Smooth muscle cell (in vitro differentiated cells): ENCODE results near the gene PLD3. TPM values are rescaled to one million over a fixed set of nuclear protein-coding genes. Genes with fewer than 3 reads are reported as not detected.
"Not testable (repeated sequence)": the region's sequence is repeated elsewhere in the genome, so short reads cannot be mapped to it uniquely, and the experiment has no call there.

Experiments used
- DNase-seq: peaks from one replicate; lab custom pipeline; 2025; ENCODE audit not compliant: unreplicated experiment; lab: John Stamatoyannopoulos, UW
- H2AFZ ChIP-seq: fragments of 200-600 bp; sonication (generic); 2 replicates; pipeline ENCODE4 v1.6.0; 2016; ENCODE audit warnings: antibody characterized with exemption, low read depth, mild to moderate bottlenecking
- H3F3A ChIP-seq: fragments of 200-600 bp; sonication (generic); 2 replicates; pipeline ENCODE4 v1.6.0; 2017; ENCODE audit warnings: antibody characterized with exemption, low read depth
- H3K27ac ChIP-seq: fragments of 200-600 bp; sonication (generic); 2 replicates; pipeline ENCODE4 v1.5.1; 2016; ENCODE audit warnings: low read depth, mild to moderate bottlenecking
- H3K27me3 ChIP-seq: fragments of 200-600 bp; sonication (generic); 2 replicates; pipeline ENCODE4 v1.6.1; 2016; ENCODE audit warnings: low read depth, mild to moderate bottlenecking
- H3K36me3 ChIP-seq: fragments of 200-600 bp; sonication (generic); 2 replicates; pipeline ENCODE4 v1.5.1; 2016; ENCODE audit warnings: low read depth
- H3K4me1 ChIP-seq: fragments of 200-600 bp; sonication (generic); 2 replicates; pipeline ENCODE4 v1.5.1; 2016; ENCODE audit warnings: low read depth
- H3K4me2 ChIP-seq: fragments of 200-600 bp; sonication (generic); 2 replicates; pipeline ENCODE4 v1.6.0; 2016; ENCODE audit warnings: mild to moderate bottlenecking
- H3K4me3 ChIP-seq: fragments of 200-600 bp; sonication (generic); 2 replicates; pipeline ENCODE4 v1.5.1; 2016; ENCODE audit warnings: mild to moderate bottlenecking
- H3K79me2 ChIP-seq: fragments of 200-600 bp; sonication (generic); 2 replicates; pipeline ENCODE4 v1.6.0; 2016; ENCODE audit warnings: low read depth, mild to moderate bottlenecking
- H3K9ac ChIP-seq: fragments of 200-600 bp; sonication (generic); 2 replicates; pipeline ENCODE4 v1.6.0; 2016; ENCODE audit warnings: low read depth
- H3K9me3 ChIP-seq: fragments of 200-600 bp; sonication (generic); replicated peaks from 2 replicates; pipeline ENCODE4 v1.5.1; 2016; ENCODE audit warnings: low read depth
- H4K20me1 ChIP-seq: fragments of 200-600 bp; sonication (generic); 2 replicates; pipeline ENCODE4 v1.6.0; 2016; ENCODE audit warnings: low read depth
- CTCF ChIP-seq: fragments of 200-600 bp; sonication (generic); IDR thresholded peaks from 2 replicates; pipeline ENCODE4 v1.5.1; 2017; ENCODE audit warnings: borderline replicate concordance, mild to moderate bottlenecking, antibody characterized with exemption; ENCODE audit not compliant: insufficient read depth, poor library complexity, severe bottlenecking
- WGBS: methylation state at CpG from one replicate; pipeline ENCODE4 v1.1.7; 2016; ENCODE audit warnings: low lambda C conversion rate; 5-methylcytosine and 5-hydroxymethylcytosine counted together
- polyA plus RNA-seq: library from polyadenylated mRNA; unstranded; fragments of >200 nt; fragmentation: Nextera tagmentation; extraction: Ambion mirVana; gene quantifications from 2 replicates; pipeline ENCODE4 v1.2.1, GENCODE V29; 2016
- total RNA-seq: library from RNA; depleted of rRNA; stranded (reverse); fragments of >200 nt; gene quantifications from 2 replicates; pipeline ENCODE4 v1.2.3, GENCODE V29; 2014

Gene PLD3
- total and polyA plus RNA-seq, 2 experiments from 2014 or later = 716 to 1,023 TPM

- Histone ChIP-seq H3K27ac (no peak overlapping the region), H3K9me3 (no peaks in the 10 kb centered on the region), H3K27me3 (no peaks in the 10 kb centered on the region), H4K20me1 (no peaks in the 10 kb centered on the region), H3K4me2 (no peak overlapping the region), H3K4me3 (no peak overlapping the region), H3F3A (no peaks in the 10 kb centered on the region), H3K4me1 (no peaks in the 10 kb centered on the region), H3K79me2 (no peaks in the 10 kb centered on the region), H2AFZ (no peak overlapping the region), H3K36me3 (no peaks in the 10 kb centered on the region), H3K9ac (no peak overlapping the region)
- 38% methylated on average over 2 of the region's 3 CpGs for WGBS
- DNase-seq = no peak
- TF ChIP-seq CTCF = no peak
Measured at GRCh38 chr19:40400559-40400958, 52.1 kb downstream of the PLD3 start.

- H3K27ac ChIP-seq = peak overlapping the region; percentile 41
- H3K36me3 ChIP-seq = no peaks in the 10 kb centered on the region
- peak overlapping the region; percentile 62 for H3K4me3 ChIP-seq
- H2AFZ ChIP-seq = peak overlapping the region; percentile 50
- H3K9ac ChIP-seq = peak overlapping the region; percentile 20
- DNase-seq = peak; percentile 79
- H3K4me2 ChIP-seq = peak overlapping the region; percentile 83
- WGBS = 3% methylated on average over 39 of the region's 41 CpGs
- no peaks in the 10 kb centered on the region for H3F3A ChIP-seq
- no peaks in the 10 kb centered on the region for H3K9me3 ChIP-seq
- H3K79me2 ChIP-seq = no peaks in the 10 kb centered on the region
- no peaks in the 10 kb centered on the region for H4K20me1 ChIP-seq
- no peaks in the 10 kb centered on the region for H3K4me1 ChIP-seq
- TF ChIP-seq CTCF = no peak
- no peaks in the 10 kb centered on the region for H3K27me3 ChIP-seq
Measured at GRCh38 chr19:40403262-40403984, 54.9 kb downstream of the PLD3 start.

GRCh38 chr19:40407714-40408597, 59.5 kb downstream of the PLD3 start:
- no peaks in the 10 kb centered on the region for H3K79me2 ChIP-seq
- no peak for DNase-seq
- no peaks in the 10 kb centered on the region for H3K36me3 ChIP-seq
- H3K4me2 ChIP-seq = no peak overlapping the region
- no peak overlapping the region for H3K9ac ChIP-seq
- no peak overlapping the region for H3K27ac ChIP-seq
- H3K27me3 ChIP-seq = no peaks in the 10 kb centered on the region
- no peaks in the 10 kb centered on the region for H4K20me1 ChIP-seq
- H2AFZ ChIP-seq = no peak overlapping the region
- H3F3A ChIP-seq = no peaks in the 10 kb centered on the region
- no peak for TF ChIP-seq CTCF
- H3K9me3 ChIP-seq = no peaks in the 10 kb centered on the region
- H3K4me3 ChIP-seq = no peak overlapping the region
- WGBS = 91% methylated on average over 22 of the region's 22 CpGs
- H3K4me1 ChIP-seq = no peaks in the 10 kb centered on the region

GRCh38 chr19:40408598-40408925, 60.1 kb downstream of the PLD3 start:
- not testable (repeated sequence) for H3K4me2 ChIP-seq, H3K4me3 ChIP-seq, H3K27ac ChIP-seq, H3K4me1 ChIP-seq, H3F3A ChIP-seq, H3K27me3 ChIP-seq, H3K9me3 ChIP-seq, H3K9ac ChIP-seq, H4K20me1 ChIP-seq, DNase-seq, H3K36me3 ChIP-seq, H2AFZ ChIP-seq, H3K79me2 ChIP-seq
- 93% methylated on average over 8 of the region's 8 CpGs for WGBS
